GM21447 (cell line): ENCODE measurements around the gene NFIA.

Experiments used
- ATAC-seq: cut with Tn5 transposase; IDR thresholded peaks from one replicate; pipeline ENCODE4 v1.9.1; 2021; ENCODE audit not compliant: unreplicated experiment

NFIA gene

GRCh38 chr1:61472876-61473275 is 390.5 kb downstream of the NFIA start:
- no peak for ATAC-seq

- no peak for ATAC-seq
These were observed 392.0 kb downstream of the NFIA start for GRCh38 chr1:61474269-61474817.

DNA sequence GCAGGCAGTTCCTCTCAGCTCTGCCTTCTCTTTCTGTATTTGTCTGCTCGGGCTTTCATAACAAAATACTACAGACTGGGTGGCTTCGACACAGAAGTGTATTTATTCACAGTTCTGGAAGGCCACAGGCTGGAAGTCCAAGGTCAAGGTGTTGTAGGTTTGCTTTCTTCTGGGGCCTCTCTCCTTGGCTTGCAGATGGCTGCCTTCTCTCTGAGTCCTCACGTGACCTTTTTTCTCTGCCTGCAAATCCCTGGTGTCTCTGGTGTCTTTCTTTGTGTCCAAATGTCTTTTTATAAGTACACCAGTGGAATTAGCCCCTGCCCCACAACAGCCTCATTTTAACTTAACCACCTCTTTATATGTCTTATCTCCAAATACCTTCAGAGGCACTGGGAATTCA is 392.6 kb downstream of the NFIA start:
- no peak for ATAC-seq

GRCh38 chr1:61477301-61477700 is 394.9 kb downstream of the NFIA start:
- no peak for ATAC-seq

DNA sequence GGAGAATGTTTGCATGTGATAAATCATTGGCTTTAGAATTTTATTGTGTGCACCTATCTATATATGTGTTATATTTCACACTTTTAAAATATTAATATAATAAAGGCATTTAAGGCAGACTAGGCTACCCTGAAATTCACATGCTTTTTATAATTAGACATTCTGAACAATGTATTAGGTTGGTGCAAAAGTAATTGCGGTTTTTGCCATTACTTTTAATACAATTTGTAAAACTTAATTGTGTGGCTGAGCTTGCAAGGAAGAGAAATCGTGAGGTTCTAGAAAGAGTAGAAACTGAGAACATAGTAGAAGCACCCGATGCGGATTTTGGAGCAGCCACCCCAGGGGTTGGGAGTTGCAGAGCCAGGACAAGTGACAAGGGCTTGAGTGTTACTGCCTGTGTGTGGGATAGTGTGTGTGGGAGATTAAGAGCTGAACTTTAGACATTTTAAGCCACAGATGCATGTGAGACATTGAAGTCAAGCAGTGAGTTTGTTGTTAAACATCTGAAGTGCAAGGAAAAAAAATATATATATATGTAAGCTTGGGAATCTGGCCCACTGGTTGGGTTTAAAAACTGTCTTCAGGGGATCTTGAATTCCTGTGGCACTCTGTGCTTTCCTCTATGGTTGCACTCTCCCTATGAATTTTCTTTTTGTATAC is 398.0 kb downstream of the NFIA start:
- ATAC-seq, result no peak

GRCh38 chr1:61481315-61481715 is 399.0 kb downstream of the NFIA start:
- no peak for ATAC-seq

DNA sequence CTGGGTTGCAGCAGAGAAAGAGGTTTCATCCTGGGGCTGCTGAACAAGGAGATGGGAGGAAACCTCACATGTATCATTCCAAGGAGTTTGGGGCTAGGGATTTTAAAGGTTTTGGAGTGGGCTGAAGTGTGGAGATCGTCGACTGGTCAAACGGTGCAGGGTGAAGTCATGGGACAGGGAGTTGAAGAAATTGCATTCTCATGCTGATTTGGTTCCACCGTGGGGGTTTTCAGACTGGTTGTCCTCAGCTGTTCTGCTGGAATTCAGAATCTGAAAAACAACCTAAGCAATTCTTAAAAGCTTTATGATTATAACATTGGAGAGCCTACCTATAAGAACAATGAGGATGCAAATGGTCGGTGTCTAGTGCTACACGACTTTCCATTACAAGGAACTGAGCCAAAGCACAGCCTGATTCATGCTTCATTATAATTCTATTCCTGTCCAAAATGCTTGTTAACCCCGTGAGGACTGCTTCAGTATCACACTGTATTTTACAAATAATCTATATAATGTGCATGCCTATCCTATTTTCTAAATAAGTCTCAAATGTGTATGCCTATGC is 399.9 kb downstream of the NFIA start:
- ATAC-seq, result no peak

DNA sequence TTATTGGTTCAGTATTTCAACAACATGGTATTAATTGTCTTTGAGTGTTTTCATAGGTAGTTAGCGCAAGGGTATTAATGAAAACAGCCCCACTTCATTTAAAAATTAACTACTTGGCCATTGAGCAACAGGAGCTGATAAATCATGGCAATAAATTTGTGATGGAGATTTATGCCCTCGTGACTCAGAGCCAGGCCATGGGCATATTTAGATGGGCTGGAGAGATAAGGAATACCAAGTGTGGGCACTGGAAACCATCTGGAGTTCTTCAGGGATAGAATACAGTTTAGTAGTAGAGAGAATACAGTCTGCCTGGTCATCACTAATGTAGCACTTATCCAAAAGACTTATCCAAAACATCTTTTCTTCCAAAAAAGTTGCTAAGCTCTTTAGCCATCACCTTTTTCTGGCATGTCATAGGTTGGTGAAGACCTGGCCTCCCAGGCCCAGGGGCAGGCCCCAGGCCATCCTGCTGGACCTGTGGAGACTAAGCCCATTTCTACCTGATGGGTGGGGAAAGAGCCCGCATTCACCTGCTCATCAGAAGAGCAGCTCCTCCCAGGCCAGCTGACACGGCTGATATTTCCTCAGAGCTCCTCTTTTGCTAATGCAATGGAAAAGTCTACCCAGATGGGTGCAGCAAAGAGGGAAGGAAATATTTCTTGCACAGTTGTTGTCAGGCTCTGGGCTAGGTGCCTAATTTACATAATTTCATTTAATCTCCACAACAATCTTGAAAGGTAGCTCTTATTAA is 404.6 kb downstream of the NFIA start:
- no peak for ATAC-seq

DNA sequence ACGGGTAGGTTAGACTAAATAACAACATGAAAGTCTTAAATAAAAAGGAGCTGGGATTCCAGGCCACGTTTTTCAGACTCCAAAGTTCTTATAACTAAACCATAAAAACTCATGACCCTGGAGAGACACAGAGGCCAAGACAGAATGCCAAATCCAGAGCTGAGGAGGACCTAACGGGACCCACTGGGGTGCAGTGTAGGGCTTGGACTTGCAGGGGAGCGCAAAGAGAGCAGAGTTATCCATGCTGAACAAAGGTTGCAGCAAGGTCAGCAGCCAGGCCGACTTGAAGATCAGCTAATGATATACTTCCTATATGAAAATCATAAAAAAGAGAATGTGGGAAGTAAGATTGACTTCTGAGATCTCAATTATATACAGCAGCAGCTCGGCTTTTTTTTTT is 405.4 kb downstream of the NFIA start:
- no peak for ATAC-seq

DNA sequence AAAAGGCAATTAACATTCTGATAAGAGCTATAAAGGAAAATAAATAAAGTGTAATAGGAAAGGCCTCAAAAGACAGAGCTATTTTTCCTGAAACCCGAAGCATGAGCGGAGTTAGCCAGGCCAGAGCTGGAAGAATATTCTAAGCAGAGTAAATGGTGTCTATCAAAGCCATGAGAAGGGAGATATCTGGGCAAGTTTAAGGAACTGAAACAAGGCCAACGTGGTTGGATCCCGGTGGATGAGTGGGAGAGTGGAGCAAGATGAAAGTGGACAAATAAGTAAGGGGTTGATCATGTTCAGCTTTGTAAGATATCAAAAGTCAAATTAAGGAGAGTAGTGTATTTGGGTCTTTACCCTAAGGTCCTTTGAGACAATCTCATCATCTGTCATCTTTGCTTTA is 408.6 kb downstream of the NFIA start:
- ATAC-seq, result no peak

DNA sequence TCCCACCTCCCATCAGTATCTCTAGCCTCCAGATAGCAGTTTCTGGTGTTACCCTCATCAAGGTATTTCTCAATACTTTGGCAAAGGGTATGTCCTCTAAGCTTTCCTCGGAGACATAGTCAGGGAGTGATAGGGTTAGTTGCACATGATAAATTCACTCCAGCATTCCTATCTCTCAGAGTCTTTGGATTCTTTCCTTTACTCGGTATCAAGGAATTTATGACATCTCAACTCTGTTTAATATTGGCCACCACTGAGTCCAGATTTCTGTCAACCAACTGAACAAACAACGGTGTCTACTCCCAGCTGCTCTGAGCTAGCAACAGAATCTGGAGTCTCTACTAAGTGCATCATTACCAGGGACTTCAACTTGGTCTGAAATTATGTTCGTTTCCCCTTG is 409.1 kb downstream of the NFIA start:
- ATAC-seq, result no peak

DNA sequence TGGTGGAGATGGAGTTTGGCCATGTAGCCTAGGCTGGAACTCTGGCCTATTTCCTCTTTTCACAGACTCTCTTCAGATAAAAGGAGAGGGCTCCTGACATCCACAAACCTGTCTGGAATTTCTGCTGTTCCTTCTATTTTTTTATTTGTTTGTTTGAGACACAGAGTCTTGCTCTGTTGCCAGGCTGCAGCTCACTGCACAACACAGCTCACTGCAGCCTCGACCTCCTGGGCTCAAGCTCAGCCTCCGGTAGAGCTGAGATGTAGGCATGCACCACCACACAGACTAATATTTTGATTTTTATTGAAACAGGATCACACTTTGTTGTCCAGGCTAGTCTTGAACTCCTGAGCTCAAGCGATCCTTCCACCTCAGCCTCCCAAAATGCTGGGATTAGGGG is 411.6 kb downstream of the NFIA start:
- no peak for ATAC-seq

DNA sequence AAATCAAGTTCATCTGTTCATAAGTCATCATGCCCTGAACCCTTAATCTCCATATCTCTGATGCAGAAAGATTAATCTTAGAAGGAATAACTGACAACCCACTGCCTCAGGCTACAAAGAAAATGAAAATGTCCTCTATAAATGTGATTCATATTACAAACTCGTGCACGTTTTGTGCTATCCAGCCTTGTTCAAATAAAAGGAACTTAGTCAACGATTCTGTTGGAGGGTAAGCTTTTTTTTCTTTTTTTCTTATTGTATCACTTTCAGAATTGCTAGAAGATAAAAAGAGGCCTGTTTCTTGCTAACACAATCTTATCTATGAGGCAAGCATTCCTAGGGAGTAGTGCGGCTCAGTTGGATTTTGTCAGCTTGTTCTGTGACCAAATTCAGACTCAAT is 414.1 kb downstream of the NFIA start:
- no peak for ATAC-seq

- ATAC-seq, result no peak
These were observed 414.7 kb downstream of the NFIA start for GRCh38 chr1:61497013-61497412.

GRCh38 chr1:61498342-61498741 is 416.0 kb downstream of the NFIA start:
- no peak for ATAC-seq

GRCh38 chr1:61501971-61502916 is 419.9 kb downstream of the NFIA start:
- no peak for ATAC-seq

- no peak for ATAC-seq
These were observed 421.9 kb downstream of the NFIA start for GRCh38 chr1:61504305-61504704.

DNA sequence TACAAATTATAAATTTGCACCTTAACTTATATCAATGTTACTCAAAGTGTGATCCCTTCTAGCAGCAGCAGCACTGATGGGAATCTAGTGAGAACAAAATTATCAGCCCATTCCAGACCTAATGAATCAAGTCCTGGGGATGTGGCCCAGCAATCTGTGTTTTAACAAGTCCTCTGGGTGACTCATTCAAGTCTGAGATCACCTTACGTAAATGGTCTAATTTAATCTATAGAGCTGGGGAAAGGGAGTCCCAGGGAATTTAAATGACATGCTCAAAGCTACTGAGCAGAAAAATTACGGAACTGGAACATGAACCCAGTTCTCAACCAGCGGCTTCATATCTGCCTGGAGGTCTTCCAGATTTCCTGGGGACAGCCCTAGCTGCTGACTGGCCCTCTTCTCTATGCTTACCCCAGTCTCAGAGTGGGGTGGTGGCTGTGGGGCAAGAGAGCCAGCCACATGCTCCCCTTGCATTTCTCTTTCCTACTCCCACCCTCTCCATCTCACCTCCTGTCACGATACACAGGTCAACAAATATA is 422.6 kb downstream of the NFIA start:
- ATAC-seq, result no peak

DNA sequence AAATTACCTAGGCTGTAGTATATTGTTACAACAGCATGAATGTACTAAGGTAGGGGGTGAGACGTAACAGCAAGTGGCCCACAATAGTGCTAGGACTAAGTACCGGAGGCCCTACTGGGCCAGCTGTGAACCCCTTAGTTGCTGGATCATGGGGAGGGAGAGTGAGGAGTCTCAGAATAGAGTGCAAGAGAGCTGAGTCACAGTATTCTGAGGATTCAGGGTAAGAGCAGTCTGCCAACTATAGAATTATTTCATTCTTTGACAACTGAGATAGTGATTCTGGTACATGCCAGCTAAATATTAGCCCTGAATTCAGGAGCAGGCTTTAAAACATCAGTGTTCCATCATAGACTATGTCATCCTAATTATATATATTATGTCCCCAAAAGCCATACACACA is 423.9 kb downstream of the NFIA start:
- no peak for ATAC-seq

DNA sequence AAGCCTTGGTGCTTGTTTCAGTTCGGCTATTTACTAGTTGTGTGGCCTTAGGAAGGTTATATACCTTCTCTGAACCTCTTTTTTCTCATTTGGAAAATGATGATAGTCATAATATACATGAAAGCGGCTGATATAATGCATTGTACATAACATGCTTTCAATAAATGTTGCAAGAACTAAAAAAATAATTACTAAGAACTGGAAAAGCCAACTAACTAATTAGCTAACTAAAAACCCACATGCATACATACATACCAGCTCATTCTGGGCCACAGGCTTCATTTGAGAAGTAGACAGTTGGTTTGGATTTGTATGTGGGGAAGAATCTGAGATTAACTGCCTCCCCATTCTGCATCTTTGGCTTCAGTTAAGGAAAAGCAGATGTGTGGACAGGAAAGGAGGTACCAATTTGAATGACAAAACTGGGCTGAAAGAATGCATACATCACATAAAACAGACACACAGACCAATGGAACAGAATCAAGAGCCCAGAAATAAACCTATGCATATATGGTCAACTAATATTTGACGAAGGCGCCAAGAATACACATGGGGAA is 424.7 kb downstream of the NFIA start:
- no peak for ATAC-seq
